ENCODE data around the gene UNC45A. TPM values are rescaled to one million over a fixed set of nuclear protein-coding genes. Genes with fewer than 3 reads are reported as not detected.

Gene UNC45A
- polyA plus RNA-seq, 1 donor (not counting 4 experiments of a cell fraction or from before 2014, with no cell fraction given) = 63.1 TPM

GRCh38 chr15:90941038-90941437, 6.0 kb downstream of the UNC45A start:
- H3K27ac ChIP-seq (ENCODE audit: control insufficient read depth, insufficient read depth, low read length) = no peak overlapping the region
- H3K9me1 ChIP-seq (ENCODE audit: control insufficient read depth, extremely low read depth, insufficient read depth, low read length) = no peaks in the 10 kb centered on the region
- TF ChIP-seq, protein P1, sequence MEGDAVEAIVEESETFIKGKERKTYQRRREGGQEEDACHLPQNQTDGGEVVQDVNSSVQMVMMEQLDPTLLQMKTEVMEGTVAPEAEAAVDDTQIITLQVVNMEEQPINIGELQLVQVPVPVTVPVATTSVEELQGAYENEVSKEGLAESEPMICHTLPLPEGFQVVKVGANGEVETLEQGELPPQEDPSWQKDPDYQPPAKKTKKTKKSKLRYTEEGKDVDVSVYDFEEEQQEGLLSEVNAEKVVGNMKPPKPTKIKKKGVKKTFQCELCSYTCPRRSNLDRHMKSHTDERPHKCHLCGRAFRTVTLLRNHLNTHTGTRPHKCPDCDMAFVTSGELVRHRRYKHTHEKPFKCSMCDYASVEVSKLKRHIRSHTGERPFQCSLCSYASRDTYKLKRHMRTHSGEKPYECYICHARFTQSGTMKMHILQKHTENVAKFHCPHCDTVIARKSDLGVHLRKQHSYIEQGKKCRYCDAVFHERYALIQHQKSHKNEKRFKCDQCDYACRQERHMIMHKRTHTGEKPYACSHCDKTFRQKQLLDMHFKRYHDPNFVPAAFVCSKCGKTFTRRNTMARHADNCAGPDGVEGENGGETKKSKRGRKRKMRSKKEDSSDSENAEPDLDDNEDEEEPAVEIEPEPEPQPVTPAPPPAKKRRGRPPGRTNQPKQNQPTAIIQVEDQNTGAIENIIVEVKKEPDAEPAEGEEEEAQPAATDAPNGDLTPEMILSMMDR (optimal IDR thresholded peaks at IDR 0.05 in 1 of 3, IDR thresholded peaks at IDR 0.05 in 1 of 3, conservative IDR thresholded peaks at IDR 0.05 in 1 of 3; ENCODE audit: extremely low read depth in 1 of 3, insufficient read depth in 2 of 3, low read length in 3 of 3) = no peak
- TF ChIP-seq EZH2 (IDR thresholded peaks at IDR 0.05; ENCODE audit: low read length) = no peak
- FAIRE-seq (no peak), DNase-seq (ENCODE audit: low read depth, low spot score) (no peak)
- dilution Hi-C loops (cut with MboI; ENCODE audit: extremely low pct_ligation_motif_present, low sequenced_read_pairs) = no loop called here
- no peak overlapping the region for H3K4me2 ChIP-seq (ENCODE audit: control insufficient read depth, extremely low read depth, insufficient read depth, low read depth, low read length)
- H3K4me1 ChIP-seq (ENCODE audit: control insufficient read depth, extremely low read depth, insufficient read depth, low read length) = peaks cover 7% of the 10 kb centered on the region
- no peaks in the 10 kb centered on the region for H3K27me3 ChIP-seq (ENCODE audit: control insufficient read depth, extremely low read depth, insufficient read depth, low read length)
- peaks cover 13% of the 10 kb centered on the region for H3K79me2 ChIP-seq (ENCODE audit: control insufficient read depth, insufficient read depth, low read length)
- H4K20me1 ChIP-seq (ENCODE audit: control insufficient read depth, extremely low read depth, insufficient read depth, low read length) = no peaks in the 10 kb centered on the region
- peaks cover 38 to 47% of the 10 kb centered on the region in 2 experiments for H3K36me3 ChIP-seq (ENCODE audit: control insufficient read depth in 2 of 2, extremely low read depth in 1 of 2, insufficient read depth in 2 of 2, low read length in 2 of 2)
- no peak overlapping the region for H2AFZ ChIP-seq (ENCODE audit: control insufficient read depth, low read length)
- no peak overlapping the region for H3K4me3 ChIP-seq (ENCODE audit: control insufficient read depth in 2 of 3, extremely low read depth in 1 of 3, insufficient read depth in 2 of 3, low read depth in 1 of 3, low read length in 3 of 3)
- H3K9ac ChIP-seq (ENCODE audit: control insufficient read depth, extremely low read depth, insufficient read depth, low read length) = no peak overlapping the region
- H3K9me3 ChIP-seq (ENCODE audit: control insufficient read depth, low read depth, low read length) = no peaks in the 10 kb centered on the region

- Histone ChIP-seq H3K9me1 (ENCODE audit: control insufficient read depth, extremely low read depth, insufficient read depth, low read length) (no peaks in the 10 kb centered on the region), H3K79me2 (ENCODE audit: control insufficient read depth, insufficient read depth, low read length) (peaks cover 2% of the 10 kb centered on the region), H3K9me3 (ENCODE audit: control insufficient read depth, low read depth, low read length) (no peaks in the 10 kb centered on the region), H3K36me3 (ENCODE audit: control insufficient read depth in 2 of 2, extremely low read depth in 1 of 2, insufficient read depth in 2 of 2, low read length in 2 of 2) (peaks cover 43 to 55% of the 10 kb centered on the region in 2 experiments), H3K4me1 (ENCODE audit: control insufficient read depth, extremely low read depth, insufficient read depth, low read length) (no peaks in the 10 kb centered on the region), H3K27ac (ENCODE audit: control insufficient read depth, insufficient read depth, low read length) (no peak overlapping the region), H3K9ac (ENCODE audit: control insufficient read depth, extremely low read depth, insufficient read depth, low read length) (no peak overlapping the region), H2AFZ (ENCODE audit: control insufficient read depth, low read length) (no peak overlapping the region), H4K20me1 (ENCODE audit: control insufficient read depth, extremely low read depth, insufficient read depth, low read length) (no peaks in the 10 kb centered on the region), H3K4me3 (ENCODE audit: control insufficient read depth in 2 of 3, extremely low read depth in 1 of 3, insufficient read depth in 2 of 3, low read depth in 1 of 3, low read length in 3 of 3) (no peak overlapping the region), H3K4me2 (ENCODE audit: control insufficient read depth, extremely low read depth, insufficient read depth, low read depth, low read length) (no peak overlapping the region), H3K27me3 (ENCODE audit: control insufficient read depth, extremely low read depth, insufficient read depth, low read length) (no peaks in the 10 kb centered on the region)
- TF ChIP-seq, protein P1 (optimal IDR thresholded peaks at IDR 0.05 in 1 of 3, IDR thresholded peaks at IDR 0.05 in 1 of 3, conservative IDR thresholded peaks at IDR 0.05 in 1 of 3; ENCODE audit: extremely low read depth in 1 of 3, insufficient read depth in 2 of 3, low read length in 3 of 3) = no peak
- TF ChIP-seq EZH2 (IDR thresholded peaks at IDR 0.05; ENCODE audit: low read length) = no peak
- no peak for FAIRE-seq
- dilution Hi-C loops (cut with MboI; ENCODE audit: extremely low pct_ligation_motif_present, low sequenced_read_pairs) = no loop called here
- DNase-seq (ENCODE audit: low read depth, low spot score) = no peak
Measured at GRCh38 chr15:90942354-90943120, 7.5 kb downstream of the UNC45A start.

All from keratinocyte (primary cell).